ENCODE results near the gene CERS3.
A peak's percentile ranks its signal among the peaks of the same experiment; 100 is the strongest.

The CERS3 gene

GRCh38 chr15:100526027-100526481 is 2.7 kb downstream of the CERS3 start:
- no peak for DNase-seq

GRCh38 chr15:100525436-100525835 is 3.3 kb downstream of the CERS3 start:
- no peak for DNase-seq

- no peak for DNase-seq
Observed at GRCh38 chr15:100524326-100524725, 4.4 kb downstream of the CERS3 start.

GRCh38 chr15:100521907-100522306 is 6.8 kb downstream of the CERS3 start:
- no peak for DNase-seq

GRCh38 chr15:100520132-100520921 is 8.4 kb downstream of the CERS3 start:
- DNase-seq = no peak

- DNase-seq = no peak
Observed at GRCh38 chr15:100517846-100518245, 10.9 kb downstream of the CERS3 start.

GRCh38 chr15:100516643-100517512 is 11.9 kb downstream of the CERS3 start:
- DNase-seq = no peak

- no peak for DNase-seq
Observed at GRCh38 chr15:100515758-100516157, 13.0 kb downstream of the CERS3 start.

- no peak for DNase-seq
Observed at GRCh38 chr15:100508641-100509300, 20.0 kb downstream of the CERS3 start.

- DNase-seq = no peak
Observed at GRCh38 chr15:100502651-100503050, 26.1 kb downstream of the CERS3 start.

- DNase-seq = no peak
Observed at GRCh38 chr15:100501117-100501516, 27.6 kb downstream of the CERS3 start.

GRCh38 chr15:100500226-100500990 is 28.3 kb downstream of the CERS3 start:
- DNase-seq = no peak

GRCh38 chr15:100495861-100496260 is 32.9 kb downstream of the CERS3 start:
- DNase-seq = no peak

- no peak for DNase-seq
Observed at GRCh38 chr15:100493213-100493612, 35.5 kb downstream of the CERS3 start.

GRCh38 chr15:100484443-100484842 is 44.3 kb downstream of the CERS3 start:
- no peak for DNase-seq

- DNase-seq = no peak
Observed at GRCh38 chr15:100483370-100483769, 45.4 kb downstream of the CERS3 start.

GRCh38 chr15:100476805-100477204 is 51.9 kb downstream of the CERS3 start:
- no peak for DNase-seq

- DNase-seq = no peak
Observed at GRCh38 chr15:100472736-100473135, 56.0 kb downstream of the CERS3 start.

GRCh38 chr15:100471933-100472332 is 56.8 kb downstream of the CERS3 start:
- no peak for DNase-seq

GRCh38 chr15:100468285-100468684 is 60.5 kb downstream of the CERS3 start:
- DNase-seq = peak; percentile 12

GRCh38 chr15:100466073-100466472 is 62.7 kb downstream of the CERS3 start:
- DNase-seq = no peak

- no peak for DNase-seq
Observed at GRCh38 chr15:100464888-100465287, 63.9 kb downstream of the CERS3 start.

GRCh38 chr15:100464256-100464655 is 64.5 kb downstream of the CERS3 start:
- no peak for DNase-seq
